A673 (cell line): Measurements from ENCODE around the gene PCSK7.

ENCODE experiments used
- CTCF ChIP-seq: fragments of 300-800, 200-600 bp; sonication (generic); conservative IDR thresholded peaks from 2 replicates; pipeline ENCODE4 v1.5.1; 2017; ENCODE audit warnings: low read depth, mild to moderate bottlenecking, antibody characterized with exemption, low read length, moderate library complexity, mixed read lengths
- EZH2 ChIP-seq: fragments of 200-600 bp; sonication (generic); IDR thresholded peaks from 2 replicates; pipeline ENCODE4 v1.6.1; 2017; ENCODE audit warnings: borderline replicate concordance, low read depth, mild to moderate bottlenecking, mixed read lengths, antibody characterized with exemption, low read length; ENCODE audit not compliant: poor library complexity, severe bottlenecking

DNA sequence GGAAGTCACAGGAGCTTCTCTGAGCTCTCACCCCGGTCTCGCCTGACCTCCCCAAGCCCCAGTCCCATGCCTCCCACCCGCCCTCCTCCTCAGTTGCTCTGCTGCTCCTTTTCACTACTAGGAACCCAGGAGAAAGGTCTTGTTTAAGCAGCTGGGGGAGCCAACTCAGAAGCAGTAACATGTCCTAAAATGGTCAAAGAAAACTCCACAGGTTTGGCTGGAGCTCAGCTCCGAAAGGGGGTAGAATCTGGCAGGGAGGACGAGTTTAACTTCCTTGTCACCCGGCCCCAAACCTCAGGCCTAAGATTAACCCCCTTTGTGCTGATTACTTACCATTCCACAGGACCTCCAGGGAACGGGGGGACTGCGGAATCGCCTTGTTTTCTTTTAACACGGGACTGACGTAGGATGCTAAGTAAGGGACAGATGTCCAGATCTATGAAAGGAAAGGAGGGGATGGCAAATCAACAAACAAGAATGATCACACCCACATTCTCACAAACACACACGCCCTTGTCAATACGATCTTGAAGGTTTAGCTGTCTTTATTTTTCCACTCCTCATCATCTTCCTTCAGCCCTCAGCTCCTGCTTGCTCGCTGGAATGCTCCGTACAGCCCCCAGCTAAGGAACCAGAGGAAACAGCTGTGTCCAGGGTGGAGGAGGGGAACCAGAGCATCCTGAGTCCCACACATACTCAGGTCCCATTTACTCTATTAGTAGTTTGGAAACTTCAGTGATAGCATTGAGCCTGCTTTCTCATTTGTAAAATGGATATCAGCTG is 13.5 kb downstream of the PCSK7 start:
- TF ChIP-seq CTCF (no peak), EZH2 (no peak)
